ENCODE data around the gene XRN2. TPM values are rescaled to one million over a fixed set of nuclear protein-coding genes. Genes with fewer than 3 reads are reported as not detected.

Gene XRN2
- total and polyA plus RNA-seq, 2 of the 13 experiments (the other 11 are each of a cell fraction or from before 2014, with no cell fraction given): 90.3 to 171 TPM

GRCh38 chr20:21303061-21303871 is at the start of gene XRN2 (continued):
- TF ChIP-seq LRRFIP1 (CRISPR knock-in tag; conservative IDR thresholded peaks at IDR 0.05) (no peak), MAFF (IDR thresholded peaks at IDR 0.05; ENCODE audit: low read depth, low read length) (peak; percentile 58), ZBTB2 (CRISPR knock-in tag; IDR thresholded peaks at IDR 0.05; ENCODE audit: low read depth) (peak; percentile 89), ZNF567 (CRISPR knock-in tag; IDR thresholded peaks at IDR 0.05; ENCODE audit: borderline replicate concordance) (no peak; the same call in 1 of the 2 replicates), DBP (CRISPR knock-in tag; IDR thresholded peaks at IDR 0.05; ENCODE audit: not compliant biosample characterization) (no peak), GABPB1 (CRISPR knock-in tag; IDR thresholded peaks at IDR 0.05) (peak; percentile 99), ZNF577 (CRISPR knock-in tag; IDR thresholded peaks at IDR 0.05; ENCODE audit: borderline replicate concordance, low read depth) (no peak; the same call in 1 of the 2 replicates), ZNF772 (CRISPR knock-in tag; IDR thresholded peaks at IDR 0.05) (peak; percentile 26), HDAC1 (CRISPR knock-in tag; IDR thresholded peaks at IDR 0.05) (peak; percentile 94), ZNF850 (CRISPR knock-in tag; conservative IDR thresholded peaks at IDR 0.05) (no peak), NFE2L1 (CRISPR knock-in tag; IDR thresholded peaks at IDR 0.05; ENCODE audit: borderline replicate concordance) (no peak), ZSCAN22 (CRISPR knock-in tag; IDR thresholded peaks at IDR 0.05) (no peak), ZFY (CRISPR knock-in tag; IDR thresholded peaks at IDR 0.05) (peak; percentile 100), KLF13 (CRISPR knock-in tag; IDR thresholded peaks at IDR 0.05) (peak; percentile 86; the same call in 1 of the 2 replicates), ZNF619 (CRISPR knock-in tag; IDR thresholded peaks at IDR 0.05) (peak; percentile 75; the same call in 1 of the 2 replicates), CBX2 (IDR thresholded peaks at IDR 0.05; ENCODE audit: low read depth, low read length) (0 out of 2 replicates have a peak, but pooled peaks have one; percentile 22), CBX2 (CRISPR knock-in tag; IDR thresholded peaks at IDR 0.05; ENCODE audit: low read depth) (peak; percentile 94), ZNF672 (CRISPR knock-in tag; IDR thresholded peaks at IDR 0.05) (peak; percentile 88; the same call in 1 of the 2 replicates), ZNF33B (CRISPR knock-in tag; IDR thresholded peaks at IDR 0.05) (peak; percentile 90), MEIS2 (CRISPR knock-in tag; IDR thresholded peaks at IDR 0.05) (peak; percentile 70), JUN (CRISPR knock-in tag; IDR thresholded peaks at IDR 0.05) (peak; percentile 94), ZNF737 (CRISPR knock-in tag; IDR thresholded peaks at IDR 0.05; ENCODE audit: borderline replicate concordance) (0 out of 2 replicates have a peak, but pooled peaks have one; percentile 27), RBM39 (IDR thresholded peaks at IDR 0.05; ENCODE audit: low read depth, low read length, poor library complexity, severe bottlenecking) (peak; percentile 98)
- TF ChIP-seq, protein P1, sequence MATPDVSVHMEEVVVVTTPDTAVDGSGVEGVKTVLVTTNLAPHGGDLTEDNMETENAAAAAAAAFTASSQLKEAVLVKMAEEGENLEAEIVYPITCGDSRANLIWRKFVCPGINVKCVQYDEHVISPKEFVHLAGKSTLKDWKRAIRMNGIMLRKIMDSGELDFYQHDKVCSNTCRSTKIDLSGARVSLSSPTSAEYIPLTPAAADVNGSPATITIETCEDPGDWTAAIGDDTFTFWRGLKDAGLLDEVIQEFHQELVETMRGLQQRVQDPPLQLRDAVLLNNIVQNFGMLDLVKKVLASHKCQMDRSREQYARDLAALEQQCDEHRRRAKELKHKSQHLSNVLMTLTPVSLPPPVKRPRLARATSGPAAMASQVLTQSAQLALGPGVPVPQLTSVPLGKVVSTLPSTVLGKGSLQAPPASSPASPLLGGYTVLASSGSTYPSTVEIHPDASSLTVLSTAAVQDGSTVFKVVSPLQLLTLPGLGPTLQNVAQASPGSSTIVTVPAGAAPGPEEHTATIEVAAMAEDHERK (CRISPR knock-in tag; IDR thresholded peaks at IDR 0.05; ENCODE audit: low read depth): peak; percentile 75; the same call in 1 of the 2 replicates

All from HepG2 (cell line).